Neuronal stem cell (in vitro differentiated cells): Measurements from ENCODE around the gene LKAAEAR1.

Experiments
- DNase-seq: peaks from one replicate; pipeline ENCODE4 v3.0.0-alpha.2; 2013; ENCODE audit warnings: low spot score
- H2AFZ ChIP-seq: one replicate; pipeline ENCODE4 v1.6.1; 2013; ENCODE audit warnings: mild to moderate bottlenecking, low read length, inconsistent platforms
- H2AK5ac ChIP-seq: 2 replicates; pipeline ENCODE4 v1.6.1; 2013; ENCODE audit warnings: low read depth, mild to moderate bottlenecking, inconsistent platforms, low read length, moderate library complexity, mixed read lengths
- H2BK120ac ChIP-seq: 2 replicates; pipeline ENCODE4 v1.6.1; 2013; ENCODE audit warnings: low read depth, mild to moderate bottlenecking, inconsistent platforms, low read length, moderate library complexity, mixed read lengths
- H2BK12ac ChIP-seq: one replicate; pipeline ENCODE4 v1.6.1; 2013; ENCODE audit warnings: low read length, inconsistent platforms
- H2BK15ac ChIP-seq: 2 replicates; pipeline ENCODE4 v1.6.1; 2013; ENCODE audit warnings: mild to moderate bottlenecking, low read length, inconsistent platforms, mixed read lengths
- H2BK5ac ChIP-seq: one replicate; pipeline ENCODE4 v1.6.1; 2013; ENCODE audit warnings: inconsistent platforms, mild to moderate bottlenecking, low read length, moderate library complexity
- H3K14ac ChIP-seq: one replicate; pipeline ENCODE4 v1.6.1; 2013; ENCODE audit warnings: low read length, inconsistent platforms
- H3K18ac ChIP-seq: 2 replicates; pipeline ENCODE4 v1.6.1; 2013; ENCODE audit warnings: low read length, inconsistent platforms
- H3K23ac ChIP-seq: 2 replicates; pipeline ENCODE4 v1.6.1; 2013; ENCODE audit warnings: low read depth, mild to moderate bottlenecking, mixed read lengths, low read length, inconsistent platforms; ENCODE audit not compliant: poor library complexity
- H3K27ac ChIP-seq: replicated peaks from 3 replicates; pipeline ENCODE4 v1.5.1; 2013; ENCODE audit warnings: low read length, inconsistent platforms
- H3K27me3 ChIP-seq, 3 experiments: 2 replicates each; pipeline ENCODE4 v1.6.1; 2013; ENCODE audit warnings: low read length in 3 of 3, mild to moderate bottlenecking in 2 of 3, inconsistent platforms in 1 of 3, low read depth in 1 of 3, mixed read lengths in 1 of 3, moderate library complexity in 1 of 3; ENCODE audit not compliant: control insufficient read depth in 3 of 3, insufficient read depth in 3 of 3
- H3K36me3 ChIP-seq, 2 donors: replicated peaks in 1 of 2; 2 replicates each; pipeline ENCODE4 v1.6.1; 2013; ENCODE audit warnings: low read length in 2 of 2; ENCODE audit not compliant: control insufficient read depth in 2 of 2, insufficient read depth in 2 of 2
- H3K4ac ChIP-seq: 2 replicates; pipeline ENCODE4 v1.6.1; 2013; ENCODE audit warnings: inconsistent platforms, mild to moderate bottlenecking, low read length, moderate library complexity
- H3K4me1 ChIP-seq, 2 donors: 1 replicate in 1 of 2; 2 replicates in 1 of 2; pipeline ENCODE4 v1.6.1; 2013; ENCODE audit warnings: low read length in 2 of 2, low read depth in 1 of 2; ENCODE audit not compliant: control insufficient read depth in 2 of 2, insufficient read depth in 1 of 2
- H3K4me2 ChIP-seq: one replicate; pipeline ENCODE4 v1.6.1; 2013; ENCODE audit warnings: mild to moderate bottlenecking, low read length, inconsistent platforms; ENCODE audit not compliant: insufficient read depth, poor library complexity, severe bottlenecking
- H3K4me3 ChIP-seq, 2 donors: 2 replicates each; pipeline ENCODE4 v1.5.1; 2013; ENCODE audit warnings: low read length in 2 of 2, mild to moderate bottlenecking in 2 of 2, inconsistent platforms in 1 of 2, moderate library complexity in 1 of 2
- H3K79me1 ChIP-seq: one replicate; pipeline ENCODE4 v1.6.1; 2013; ENCODE audit warnings: low read depth, mild to moderate bottlenecking, inconsistent platforms, low read length, moderate library complexity
- H3K9ac ChIP-seq: one replicate; pipeline ENCODE4 v1.6.1; 2013; ENCODE audit warnings: mild to moderate bottlenecking, low read depth, low read length, inconsistent platforms; ENCODE audit not compliant: poor library complexity
- H3K9me3 ChIP-seq, 2 donors: replicated peaks in 1 of 2; 2 replicates each; pipeline versions ENCODE3 to v1.6.1; 2013; ENCODE audit warnings: low read length in 2 of 2, mild to moderate bottlenecking in 2 of 2, inconsistent platforms in 1 of 2, low read depth in 1 of 2, mixed read lengths in 1 of 2, moderate library complexity in 1 of 2; ENCODE audit not compliant: control insufficient read depth in 2 of 2, insufficient read depth in 1 of 2
- H4K8ac ChIP-seq: one replicate; pipeline ENCODE4 v1.6.1; 2013; ENCODE audit warnings: low read depth, mild to moderate bottlenecking, inconsistent platforms, low read length, moderate library complexity
- H4K91ac ChIP-seq: one replicate; pipeline ENCODE4 v1.6.1; 2013; ENCODE audit warnings: low read length, low read depth, mild to moderate bottlenecking, inconsistent platforms; ENCODE audit not compliant: poor library complexity
- WGBS, 2 donors: extraction: QIAGEN DNeasy Blood & Tissue Kit; methylation state at CpG; one replicate each; pipeline ENCODE4 v1.1.7; 2013; ENCODE audit warnings: missing lambda C conversion rate in 2 of 2, mixed read lengths in 1 of 2; ENCODE audit not compliant: insufficient read length in 2 of 2, insufficient replicate concordance in 1 of 2; ENCODE audit errors: extremely low coverage in 2 of 2; 5-methylcytosine and 5-hydroxymethylcytosine counted together

Gene LKAAEAR1

GRCh38 chr20:64050261-64051032 lies 33.8 kb downstream of the LKAAEAR1 start:
- Histone ChIP-seq H3K4me1 (peaks cover 15 to 22% of the 10 kb centered on the region in 2 donors), H3K4ac (peak overlapping the region; percentile 37), H2BK5ac (peak overlapping the region; percentile 90), H2AFZ (no peak overlapping the region), H3K79me1 (no peaks in the 10 kb centered on the region), H2BK15ac (peak overlapping the region; percentile 75), H3K9ac (no peak overlapping the region), H3K9me3 (peaks cover 0 to 2% of the 10 kb centered on the region in 2 donors), H3K4me3 (no peak overlapping the region), H3K36me3 (no peaks in the 10 kb centered on the region), H3K27ac (no peak overlapping the region), H4K91ac (no peak overlapping the region), H2BK120ac (peak overlapping the region; percentile 61), H3K18ac (peak overlapping the region; percentile 89), H4K8ac (no peak overlapping the region), H2AK5ac (peak overlapping the region; percentile 99), H3K14ac (no peak overlapping the region), H3K27me3 (peaks cover 23 to 81% (median 50%) of the 10 kb centered on the region in 3 experiments), H3K4me2 (no peak overlapping the region), H3K23ac (peak overlapping the region; percentile 65), H2BK12ac (peak overlapping the region; percentile 24)
- WGBS, 2 donors, result no CpG with 5 or more reads among the region's 23 CpGs
- DNase-seq, result no peak

DNA sequence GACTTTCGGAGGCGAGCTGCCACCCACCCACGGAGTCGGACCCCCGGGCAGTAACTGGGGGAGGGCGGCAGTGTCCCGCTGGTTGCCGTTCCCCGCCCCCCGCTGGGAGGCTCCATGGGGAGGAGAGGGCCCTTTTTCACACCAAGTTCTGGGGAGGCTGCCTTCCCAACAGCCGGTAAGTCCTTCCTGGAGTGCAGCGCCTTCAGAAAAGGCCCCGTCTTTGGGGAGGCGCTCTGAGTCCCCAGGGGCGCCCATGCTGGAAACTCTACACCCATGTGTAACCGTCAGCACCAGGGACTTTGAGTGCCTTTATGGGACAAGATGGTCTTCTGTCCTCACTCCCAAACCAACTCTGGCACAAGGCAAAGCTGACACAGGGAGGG lies 34.3 kb downstream of the LKAAEAR1 start:
- peak overlapping the region; percentile 44 for H3K9ac ChIP-seq
- H2BK15ac ChIP-seq, result peak overlapping the region; percentile 75
- H3K14ac ChIP-seq, result peak overlapping the region; percentile 99
- no peak overlapping the region for H3K4ac ChIP-seq
- peaks cover 12 to 22% of the 10 kb centered on the region in 2 donors for H3K4me1 ChIP-seq
- H2AK5ac ChIP-seq, result peak overlapping the region; percentile 99
- peaks cover 0 to 2% of the 10 kb centered on the region in 2 donors for H3K9me3 ChIP-seq
- H2AFZ ChIP-seq, result no peak overlapping the region
- no peaks in the 10 kb centered on the region for H3K36me3 ChIP-seq
- H2BK12ac ChIP-seq, result peak overlapping the region; percentile 24
- no CpG with 5 or more reads among the region's 16 CpGs for WGBS, 2 donors
- peaks cover 23 to 87% (median 55%) of the 10 kb centered on the region in 3 experiments for H3K27me3 ChIP-seq
- H3K79me1 ChIP-seq, result no peaks in the 10 kb centered on the region
- no peak overlapping the region for H4K91ac ChIP-seq
- H3K23ac ChIP-seq, result no peak overlapping the region
- DNase-seq, result no peak
- H2BK5ac ChIP-seq, result no peak overlapping the region
- H3K18ac ChIP-seq, result peak overlapping the region; percentile 89
- peak overlapping the region; percentile 18 for H3K4me2 ChIP-seq
- no peak overlapping the region for H2BK120ac ChIP-seq
- no peak overlapping the region for H4K8ac ChIP-seq
- H3K4me3 ChIP-seq, result peak overlapping the region in 1 of 2 donors; percentile 9
- no peak overlapping the region for H3K27ac ChIP-seq

DNA sequence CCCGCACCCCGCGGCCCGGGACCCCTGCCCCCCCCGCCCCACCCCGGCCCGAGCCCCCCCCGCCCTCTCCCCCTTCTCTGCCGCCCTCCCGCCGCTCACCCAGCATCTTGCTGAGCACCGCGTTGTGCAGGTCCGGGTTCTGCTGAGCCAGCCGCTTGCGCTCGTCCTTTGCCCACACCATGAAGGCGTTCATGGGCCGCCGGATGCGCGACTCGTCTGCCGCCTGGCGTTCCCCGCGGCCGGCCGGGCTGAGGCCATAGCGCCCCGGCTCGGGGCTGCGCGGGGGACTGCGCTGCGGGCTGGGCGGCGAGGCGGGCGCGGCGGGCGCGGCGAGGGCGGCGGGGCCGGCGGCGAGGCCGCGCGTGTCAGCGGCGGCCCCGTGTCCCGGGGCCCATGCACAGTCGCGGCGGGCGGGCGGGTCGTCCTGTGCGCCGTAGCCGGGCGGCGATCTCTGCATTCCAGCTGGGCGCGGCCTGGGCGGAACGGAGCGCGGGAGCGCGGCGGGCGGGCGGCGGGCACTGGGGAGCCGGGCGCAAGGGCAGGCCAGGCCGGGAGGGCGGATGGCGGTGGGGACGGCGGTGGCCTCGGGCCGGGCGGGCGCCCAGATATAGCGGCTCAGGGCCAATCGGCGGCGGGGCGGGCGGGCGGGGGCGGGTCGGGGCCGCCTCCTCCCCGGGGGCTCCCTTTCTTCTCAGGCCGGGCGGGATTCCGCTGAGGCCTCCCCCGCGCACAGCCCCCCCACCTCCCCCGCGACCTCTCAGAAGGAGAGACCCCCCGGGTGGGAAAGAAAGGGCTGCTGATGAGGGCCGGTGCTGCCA lies 34.9 kb downstream of the LKAAEAR1 start, which contains the start of gene SOX18:
SOX18 (minus strand) TSS at position 580 of the 818 bp plus-strand sequence; CDS start at position 457, 123 bp downstream.
- Histone ChIP-seq H3K27ac (no peak within 1 kb of the TSS), H3K4me3 (peak within 1 kb of the TSS; percentile 33 to 72), H3K14ac (peak within 1 kb of the TSS; percentile 99), H2BK12ac (peak within 1 kb of the TSS; percentile 41), H3K9ac (peak within 1 kb of the TSS; percentile 70), H2BK5ac (no peak within 1 kb of the TSS), H3K18ac (peak within 1 kb of the TSS; percentile 89), H3K23ac (peak within 1 kb of the TSS; percentile 73), H3K4ac (peak within 1 kb of the TSS; percentile 37), H3K79me1 (no peaks in the 10 kb centered on the region), H4K8ac (no peak within 1 kb of the TSS), H3K4me1 (peaks cover 8 to 19% of the 10 kb centered on the region in 2 donors), H3K36me3 (no peaks in the 10 kb centered on the region), H3K27me3 (peaks cover 25 to 93% (median 61%) of the 10 kb centered on the region in 3 experiments), H4K91ac (no peak within 1 kb of the TSS), H3K4me2 (peak within 1 kb of the TSS; percentile 80), H3K9me3 (peaks cover 0 to 2% of the 10 kb centered on the region in 2 donors), H2AK5ac (peak within 1 kb of the TSS; percentile 99), H2BK15ac (peak within 1 kb of the TSS; percentile 75), H2AFZ (peak within 1 kb of the TSS; percentile 68), H2BK120ac (peak within 1 kb of the TSS; percentile 61)
- no CpG with 5 or more reads among the region's 111 CpGs for WGBS, 2 donors
- no peak for DNase-seq
